Testis (tissue), 3 donors: ENCODE measurements around the gene TEX2. TPM values are rescaled to one million over a fixed set of nuclear protein-coding genes. Genes with fewer than 3 reads are reported as not detected.
A peak's percentile ranks its signal among the peaks of the same experiment; 100 is the strongest.
"Not testable (repeated sequence)": the region's sequence is repeated elsewhere in the genome, so short reads cannot be mapped to it uniquely, and the experiment has no call there.

Source experiments
- DNase-seq: peaks from one replicate; pipeline ENCODE4 v3.0.0-alpha.2; 2019
- H3K27ac ChIP-seq, 2 donors: fragments of 200-600 bp; sonication (generic); one replicate each; pipeline ENCODE4 v1.5.1; 2019
- H3K27me3 ChIP-seq: fragments of 200-600 bp; sonication (generic); one replicate; pipeline ENCODE4 v1.5.1; 2019
- H3K36me3 ChIP-seq: fragments of 200-600 bp; sonication (generic); one replicate; pipeline ENCODE4 v1.5.1; 2017; ENCODE audit warnings: low read depth; ENCODE audit errors: missing control alignments
- H3K4me1 ChIP-seq: fragments of 200-600 bp; sonication (generic); one replicate; pipeline ENCODE4 v1.5.1; 2019
- H3K4me3 ChIP-seq, 2 donors: fragments of 200-600 bp; sonication (generic); one replicate each; pipeline ENCODE4 v1.5.1; 2017 to 2019
- H3K9me3 ChIP-seq: fragments of 200-600 bp; sonication (generic); one replicate; pipeline ENCODE4 v1.5.1; 2017
- POLR2A ChIP-seq: fragments of 450-650 bp; IDR thresholded peaks from one replicate; pipeline ENCODE4 v1.6.1; 2017; ENCODE audit warnings: antibody characterized with exemption, mild to moderate bottlenecking, moderate library complexity
- WGBS, 2 donors: methylation state at CpG; one replicate each; pipeline ENCODE4 v1.1.5; 2018; 5-methylcytosine and 5-hydroxymethylcytosine counted together
- intact Hi-C: fragments of 100-400 bp; cut with DNase I; formaldehyde crosslinking; loops from one replicate; pipeline ENCODE4 v1.15.1; 2023; ENCODE audit warnings: low total_unique reads
- polyA plus RNA-seq: library from polyadenylated mRNA; stranded (reverse); fragments of 350-450 nt; fragmentation: Illumina TruSeq; extraction: RNeasy Lipid Tissue Mini Kit (QIAGEN cat#74804); gene quantifications from one replicate; pipeline ENCODE4 v1.2.3, GENCODE V29; 2014; ENCODE audit warnings: low read depth, low replicate concordance; ENCODE audit not compliant: insufficient read depth
- total RNA-seq, 2 donors: library from RNA; depleted of rRNA; stranded (reverse); fragments of >200 nt; gene quantifications; one replicate each; pipeline ENCODE4 v1.2.3, GENCODE V29; 2016
- TF ChIP-seq, protein P1 (sequence below), 3 experiments: fragments of 450-650 bp in 2 of 3; fragments of 200-600 bp in 1 of 3; sonication (generic) in 1 of 3; IDR thresholded peaks; one replicate each; pipeline ENCODE4 v1.5.1; 2016 to 2019; ENCODE audit warnings: antibody characterized with exemption in 3 of 3, mild to moderate bottlenecking in 2 of 3, moderate library complexity in 1 of 3

TEX2 gene
- total and polyA plus RNA-seq, 3 donors from 2014 or later: 66.0 to 136 (median 99.9) TPM

DNA sequence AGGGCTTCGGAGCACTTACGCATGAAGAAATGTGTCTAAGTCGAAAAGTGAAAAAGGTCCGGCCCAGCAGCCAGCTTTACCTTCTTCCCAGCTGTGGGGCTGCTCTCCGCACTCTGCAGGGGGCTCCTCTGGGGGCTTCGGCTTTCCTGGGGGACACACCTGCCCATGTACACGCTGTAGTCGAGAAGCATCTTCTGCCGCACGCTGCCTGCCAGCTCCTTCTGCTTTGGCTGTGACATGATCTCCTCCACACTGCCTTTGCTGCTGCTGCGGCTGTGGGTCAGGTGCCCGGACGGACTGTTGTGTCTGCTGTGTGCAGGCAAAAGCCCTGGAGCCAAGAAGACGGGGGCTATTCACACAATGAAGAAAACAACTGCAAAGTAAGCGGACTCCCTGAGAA, 75.0 kb downstream of the TEX2 start:
- peaks cover 3% of the 10 kb centered on the region for H3K4me1 ChIP-seq
- H3K27me3 ChIP-seq: no peaks in the 10 kb centered on the region
- no peak for DNase-seq
- no peak overlapping the region for H3K4me3 ChIP-seq
- no peak for TF ChIP-seq POLR2A
- TF ChIP-seq, protein P1, sequence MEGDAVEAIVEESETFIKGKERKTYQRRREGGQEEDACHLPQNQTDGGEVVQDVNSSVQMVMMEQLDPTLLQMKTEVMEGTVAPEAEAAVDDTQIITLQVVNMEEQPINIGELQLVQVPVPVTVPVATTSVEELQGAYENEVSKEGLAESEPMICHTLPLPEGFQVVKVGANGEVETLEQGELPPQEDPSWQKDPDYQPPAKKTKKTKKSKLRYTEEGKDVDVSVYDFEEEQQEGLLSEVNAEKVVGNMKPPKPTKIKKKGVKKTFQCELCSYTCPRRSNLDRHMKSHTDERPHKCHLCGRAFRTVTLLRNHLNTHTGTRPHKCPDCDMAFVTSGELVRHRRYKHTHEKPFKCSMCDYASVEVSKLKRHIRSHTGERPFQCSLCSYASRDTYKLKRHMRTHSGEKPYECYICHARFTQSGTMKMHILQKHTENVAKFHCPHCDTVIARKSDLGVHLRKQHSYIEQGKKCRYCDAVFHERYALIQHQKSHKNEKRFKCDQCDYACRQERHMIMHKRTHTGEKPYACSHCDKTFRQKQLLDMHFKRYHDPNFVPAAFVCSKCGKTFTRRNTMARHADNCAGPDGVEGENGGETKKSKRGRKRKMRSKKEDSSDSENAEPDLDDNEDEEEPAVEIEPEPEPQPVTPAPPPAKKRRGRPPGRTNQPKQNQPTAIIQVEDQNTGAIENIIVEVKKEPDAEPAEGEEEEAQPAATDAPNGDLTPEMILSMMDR (IDR thresholded peaks at IDR 0.05): no peak
- H3K36me3 ChIP-seq: peaks cover 4% of the 10 kb centered on the region
- intact Hi-C loops: no loop called here
- H3K27ac ChIP-seq: no peak overlapping the region
- no peaks in the 10 kb centered on the region for H3K9me3 ChIP-seq
- WGBS, 2 donors: 94 to 96% methylated on average over 12 to 15 of the region's 15 CpGs

- Histone ChIP-seq H3K36me3 (peaks cover 4% of the 10 kb centered on the region), H3K4me3 (no peak overlapping the region), H3K27ac (no peak overlapping the region), H3K9me3 (no peaks in the 10 kb centered on the region), H3K4me1 (peaks cover 3% of the 10 kb centered on the region), H3K27me3 (no peaks in the 10 kb centered on the region)
- WGBS, 2 donors: 87 to 93% methylated on average over 11 of the region's 11 CpGs
- no peak for DNase-seq
- TF ChIP-seq, protein P1 (IDR thresholded peaks at IDR 0.05): no peak
- no peak for TF ChIP-seq POLR2A
- intact Hi-C loops: no loop called here
Observed at GRCh38 chr17:64187093-64187895, 75.8 kb downstream of the TEX2 start.

GRCh38 chr17:64186171-64187092, 76.6 kb downstream of the TEX2 start:
- Histone ChIP-seq H3K4me3 (no peak overlapping the region), H3K4me1 (peaks cover 3% of the 10 kb centered on the region), H3K27me3 (no peaks in the 10 kb centered on the region), H3K9me3 (no peaks in the 10 kb centered on the region), H3K27ac (no peak overlapping the region), H3K36me3 (peaks cover 4% of the 10 kb centered on the region)
- DNase-seq: no peak
- WGBS, 2 donors: 91 to 96% methylated on average over 12 of the region's 12 CpGs
- TF ChIP-seq, protein P1 (IDR thresholded peaks at IDR 0.05): no peak
- intact Hi-C loops: no loop called here

DNA sequence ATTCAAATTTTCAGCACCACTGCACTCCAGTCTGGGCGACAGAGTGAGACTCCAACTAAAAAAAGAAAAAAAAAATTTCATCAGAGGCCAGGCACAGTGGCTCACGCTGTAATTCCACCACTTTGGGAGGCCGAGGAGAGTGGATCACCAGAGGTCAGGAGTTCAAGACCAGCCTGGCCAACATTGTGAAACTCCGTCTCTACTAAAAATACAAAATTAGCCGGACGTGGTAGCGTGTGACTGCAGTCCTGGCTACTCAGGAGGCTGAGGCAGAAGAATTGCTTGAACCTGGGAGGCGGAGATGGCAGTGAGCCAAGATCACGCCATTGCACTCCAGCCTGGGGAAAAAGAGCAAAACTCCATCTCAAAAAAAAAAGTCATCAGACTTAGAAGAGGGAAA, 77.5 kb downstream of the TEX2 start:
- H3K4me1 ChIP-seq, H3K4me3 ChIP-seq, H3K9me3 ChIP-seq, intact Hi-C loops, H3K27me3 ChIP-seq, H3K27ac ChIP-seq, H3K36me3 ChIP-seq: not testable (repeated sequence)
- 55 to 67% methylated on average over 9 of the region's 9 CpGs for WGBS, 2 donors
- peak; percentile 49 for DNase-seq

- DNase-seq: no peak
- Histone ChIP-seq H3K36me3 (peaks cover 4% of the 10 kb centered on the region), H3K4me3 (no peak overlapping the region), H3K9me3 (no peaks in the 10 kb centered on the region), H3K4me1 (peaks cover 9% of the 10 kb centered on the region), H3K27ac (no peak overlapping the region), H3K27me3 (no peaks in the 10 kb centered on the region)
- 94 to 95% methylated on average over 3 of the region's 3 CpGs for WGBS, 2 donors
- intact Hi-C loops: no loop called here
- no peak for TF ChIP-seq POLR2A
- TF ChIP-seq, protein P1 (IDR thresholded peaks at IDR 0.05): no peak
Observed at GRCh38 chr17:64185101-64185500, 78.0 kb downstream of the TEX2 start.
